SK-N-MC (cell line): ENCODE results near the gene SIX5.
A peak's percentile ranks its signal among the peaks of the same experiment; 100 is the strongest.

Source experiments
- DNase-seq: peaks from one replicate; pipeline ENCODE4 v3.0.0-alpha.2; 2011; ENCODE audit warnings: low read depth, low spot score
- H3K27ac ChIP-seq: fragments of 200-600 bp; sonication (generic); 2 replicates; pipeline ENCODE4 v1.5.1; 2016; ENCODE audit warnings: mixed run types
- H3K36me3 ChIP-seq: fragments of 200-600 bp; sonication (generic); 2 replicates; pipeline ENCODE4 v1.6.1; 2017; ENCODE audit warnings: antibody characterized with exemption, low read length, mixed read lengths; ENCODE audit not compliant: insufficient read depth
- H3K4me3 ChIP-seq: fragments of 200-600 bp; sonication (generic); 2 replicates; pipeline ENCODE4 v1.5.1; 2016
- H3K9ac ChIP-seq: fragments of 200-600 bp; sonication (generic); 2 replicates; pipeline ENCODE4 v1.8.0; 2017; ENCODE audit warnings: mixed run types, mixed read lengths; ENCODE audit not compliant: insufficient read length
- H3K9me3 ChIP-seq: fragments of 200-600 bp; sonication (generic); 2 replicates; pipeline ENCODE4 v1.6.1; 2017; ENCODE audit warnings: low read depth, mild to moderate bottlenecking, antibody characterized with exemption, low read length, moderate library complexity, mixed read lengths
- EZH2 ChIP-seq: fragments of 200-600 bp; sonication (generic); IDR thresholded peaks from one replicate; pipeline ENCODE4 v1.6.1; 2017; ENCODE audit warnings: antibody characterized with exemption
- FOXP2 ChIP-seq: optimal IDR thresholded peaks from 2 replicates; pipeline ENCODE3; 2011; ENCODE audit warnings: mild to moderate bottlenecking, moderate library complexity; ENCODE audit not compliant: insufficient read depth; ENCODE audit errors: extremely low read length, control extremely low read depth
- POLR2AphosphoS5 ChIP-seq: IDR thresholded peaks from 2 replicates; pipeline ENCODE4 v1.6.1; 2012; ENCODE audit warnings: mild to moderate bottlenecking, low read depth, low read length, borderline replicate concordance

SIX5 gene

DNA sequence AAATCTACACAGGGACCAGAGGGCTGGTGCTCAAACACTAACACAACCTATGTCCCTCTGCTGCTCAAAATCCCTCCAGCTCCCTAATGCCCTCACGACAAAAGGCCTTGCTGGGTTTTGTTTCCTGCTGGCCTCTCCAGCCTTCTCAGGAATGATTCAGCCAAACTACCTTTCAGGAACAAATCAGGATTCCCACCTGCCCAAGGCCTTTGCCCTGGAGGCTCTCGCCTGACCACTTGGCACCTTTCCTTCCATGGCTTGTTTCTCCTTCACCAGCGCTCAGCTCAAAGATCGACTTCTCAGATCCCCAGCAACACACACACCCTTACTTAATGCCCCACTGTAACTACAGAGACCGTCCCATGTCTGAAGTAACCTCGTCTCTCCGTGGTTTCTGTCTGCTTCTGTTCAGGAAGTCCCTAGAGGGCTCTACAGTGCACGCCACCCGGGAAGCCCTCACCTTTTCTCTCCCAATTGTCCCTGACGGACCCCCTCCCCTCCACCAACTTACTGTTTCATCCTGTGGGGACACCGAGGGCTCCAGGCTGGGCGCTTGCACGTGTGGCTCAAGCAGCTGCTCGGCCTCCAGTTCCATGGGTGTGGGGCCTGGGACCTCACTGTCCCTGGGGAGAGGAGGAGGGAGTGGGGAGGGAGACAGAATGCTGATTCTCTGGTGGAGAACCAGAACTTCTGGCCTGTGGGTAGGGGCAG, 3.2 kb upstream of the SIX5 start:
- no peaks in the 10 kb centered on the region for H3K9me3 ChIP-seq
- H3K4me3 ChIP-seq: no peak overlapping the region
- DNase-seq: no peak
- no peak overlapping the region for H3K9ac ChIP-seq
- H3K27ac ChIP-seq: no peak overlapping the region
- TF ChIP-seq EZH2: no peak
- TF ChIP-seq POLR2AphosphoS5: no peak
- TF ChIP-seq FOXP2: no peak
- no peaks in the 10 kb centered on the region; the same call in 1 of the 2 replicates for H3K36me3 ChIP-seq

DNA sequence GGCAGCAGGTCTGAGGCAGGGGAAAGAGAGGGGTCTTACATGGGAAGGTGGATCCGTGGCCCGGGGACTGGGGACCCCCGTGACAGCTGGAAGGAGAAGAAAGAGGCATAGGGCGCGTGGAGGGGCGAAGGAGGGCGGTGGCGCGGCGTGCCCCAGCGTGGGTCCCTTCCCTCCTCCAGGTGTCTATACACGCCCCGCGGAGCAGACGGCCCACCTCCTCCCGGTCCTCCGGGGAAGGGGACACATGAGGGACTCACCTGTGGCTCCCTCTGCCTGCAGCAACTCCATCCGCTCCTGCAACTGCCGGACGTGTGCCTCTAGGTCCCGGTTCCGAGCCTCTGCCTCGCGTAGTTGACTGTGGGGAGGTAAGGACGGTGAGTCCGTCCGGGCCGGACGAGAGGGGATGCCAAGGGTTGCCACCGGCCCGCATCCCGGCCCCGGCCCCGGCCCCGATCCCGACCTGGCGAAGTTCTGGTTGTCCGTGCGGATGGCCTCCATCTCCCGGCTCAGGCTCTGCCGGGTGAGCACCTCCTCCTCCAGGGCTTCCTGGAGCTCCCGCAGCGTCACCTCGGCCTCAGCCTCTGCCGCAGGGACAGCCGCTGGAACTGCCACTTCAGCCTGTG, 2.4 kb upstream of the SIX5 start:
- no peak for DNase-seq
- Histone ChIP-seq H3K9ac (no peak overlapping the region), H3K36me3 (no peaks in the 10 kb centered on the region), H3K27ac (no peak overlapping the region), H3K4me3 (peak overlapping the region; percentile 78; the same call in 1 of the 2 replicates), H3K9me3 (no peaks in the 10 kb centered on the region)
- TF ChIP-seq POLR2AphosphoS5: no peak
- no peak for TF ChIP-seq EZH2
- TF ChIP-seq FOXP2: no peak

DNA sequence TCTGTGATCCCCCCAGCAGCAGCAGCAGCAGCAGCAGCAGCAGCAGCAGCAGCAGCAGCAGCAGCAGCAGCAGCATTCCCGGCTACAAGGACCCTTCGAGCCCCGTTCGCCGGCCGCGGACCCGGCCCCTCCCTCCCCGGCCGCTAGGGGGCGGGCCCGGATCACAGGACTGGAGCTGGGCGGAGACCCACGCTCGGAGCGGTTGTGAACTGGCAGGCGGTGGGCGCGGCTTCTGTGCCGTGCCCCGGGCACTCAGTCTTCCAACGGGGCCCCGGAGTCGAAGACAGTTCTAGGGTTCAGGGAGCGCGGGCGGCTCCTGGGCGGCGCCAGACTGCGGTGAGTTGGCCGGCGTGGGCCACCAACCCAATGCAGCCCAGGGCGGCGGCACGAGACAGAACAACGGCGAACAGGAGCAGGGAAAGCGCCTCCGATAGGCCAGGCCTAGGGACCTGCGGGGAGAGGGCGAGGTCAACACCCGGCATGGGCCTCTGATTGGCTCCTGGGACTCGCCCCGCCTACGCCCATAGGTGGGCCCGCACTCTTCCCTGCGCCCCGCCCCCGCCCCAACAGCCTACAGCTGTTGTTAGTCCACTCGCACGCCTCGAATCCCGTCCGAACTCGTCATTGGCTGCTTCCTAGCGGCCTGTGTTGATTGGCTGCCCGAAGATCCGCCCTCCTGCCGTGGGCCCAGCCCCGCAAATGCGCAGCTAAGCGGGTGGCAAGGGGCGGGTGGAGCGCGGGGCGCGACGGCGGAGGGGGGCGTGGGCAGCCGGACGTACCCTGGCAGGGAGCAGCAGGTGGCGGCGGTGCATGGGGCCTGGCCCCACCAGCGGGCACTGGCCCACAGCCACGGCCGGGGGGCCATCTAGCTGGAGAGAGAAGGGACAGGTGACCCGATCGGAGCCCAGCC, 1.4 kb upstream of the SIX5 start:
- H3K36me3 ChIP-seq: no peaks in the 10 kb centered on the region
- no peaks in the 10 kb centered on the region for H3K9me3 ChIP-seq
- H3K27ac ChIP-seq: peak overlapping the region; percentile 88
- H3K9ac ChIP-seq: no peak overlapping the region
- peak overlapping the region; percentile 87 for H3K4me3 ChIP-seq
- peak; percentile 90 for DNase-seq
- peak; percentile 58 for TF ChIP-seq FOXP2
- peak; percentile 75; the same call in 1 of the 2 replicates for TF ChIP-seq POLR2AphosphoS5
- TF ChIP-seq EZH2: no peak

DNA sequence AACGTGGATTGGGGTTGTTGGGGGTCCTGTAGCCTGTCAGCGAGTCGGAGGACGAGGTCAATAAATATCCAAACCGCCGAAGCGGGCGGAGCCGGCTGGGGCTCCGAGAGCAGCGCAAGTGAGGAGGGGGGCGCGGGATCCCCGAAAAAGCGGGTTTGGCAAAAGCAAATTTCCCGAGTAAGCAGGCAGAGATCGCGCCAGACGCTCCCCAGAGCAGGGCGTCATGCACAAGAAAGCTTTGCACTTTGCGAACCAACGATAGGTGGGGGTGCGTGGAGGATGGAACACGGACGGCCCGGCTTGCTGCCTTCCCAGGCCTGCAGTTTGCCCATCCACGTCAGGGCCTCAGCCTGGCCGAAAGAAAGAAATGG, 754 bp upstream of the SIX5 start:
- H3K9me3 ChIP-seq: no peaks in the 10 kb centered on the region
- H3K27ac ChIP-seq: peak overlapping the region; percentile 88
- TF ChIP-seq EZH2 (no peak), FOXP2 (no peak), POLR2AphosphoS5 (no peak)
- H3K36me3 ChIP-seq: no peaks in the 10 kb centered on the region
- peak overlapping the region; percentile 87 for H3K4me3 ChIP-seq
- peak overlapping the region; percentile 70 for H3K9ac ChIP-seq
- DNase-seq: peak; percentile 28

DNA sequence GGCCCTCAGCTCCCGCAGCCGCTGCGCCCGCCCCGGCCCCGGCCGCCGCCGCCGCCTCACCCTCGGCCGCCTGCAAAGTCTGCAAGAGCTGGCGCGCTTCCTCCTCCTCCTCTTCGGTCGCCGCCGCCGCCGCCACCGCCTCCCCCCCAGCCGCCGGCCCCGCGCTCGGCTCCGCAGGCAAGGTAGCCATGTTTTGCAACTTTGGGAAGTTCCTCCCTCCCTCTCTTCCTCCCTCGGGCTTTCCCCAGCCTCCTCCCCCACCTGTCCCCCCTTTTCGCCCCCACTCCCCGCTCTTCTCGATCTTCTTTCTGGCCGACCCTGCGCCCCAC, 433 bp downstream of the SIX5 start:
- peak overlapping the region; percentile 97 for H3K27ac ChIP-seq

DNA sequence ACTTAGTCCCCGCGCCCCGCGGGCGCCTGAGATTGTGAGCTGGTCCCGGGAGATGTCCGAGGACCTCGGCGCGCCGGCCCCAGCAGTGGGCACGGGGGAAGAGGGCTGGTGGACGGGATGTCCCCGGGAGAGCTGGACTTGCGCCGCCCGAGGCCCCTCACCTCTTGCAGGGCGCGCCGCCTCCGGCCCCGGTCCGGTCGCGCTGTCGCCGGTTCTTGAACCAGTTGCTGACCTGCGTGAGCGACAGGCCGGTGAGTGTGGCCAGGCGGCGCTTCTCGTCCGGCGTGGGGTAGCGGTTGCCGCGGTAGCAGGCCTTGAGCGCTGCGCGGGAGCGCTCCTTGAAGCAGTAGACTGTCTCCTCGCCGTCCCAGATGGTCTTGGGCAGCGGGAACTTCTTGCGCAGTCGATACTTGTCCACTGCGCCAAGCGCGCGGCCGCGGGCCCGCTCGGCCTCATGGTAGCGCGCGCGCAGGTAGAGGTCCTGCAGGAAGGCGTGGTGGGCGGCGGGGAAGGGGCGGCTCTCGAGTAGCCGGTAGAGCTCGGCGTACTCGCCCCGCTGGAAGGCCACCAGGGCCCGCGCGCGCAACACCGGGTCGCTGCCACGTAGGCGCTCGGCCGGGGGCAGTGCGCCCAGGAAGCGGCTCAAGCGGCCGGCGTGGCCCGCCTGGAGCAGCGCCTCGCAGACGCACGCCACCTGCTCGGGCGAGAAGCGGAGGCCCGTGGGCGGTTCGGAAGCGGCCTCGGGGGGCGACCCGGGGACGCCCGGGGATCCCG, 984 bp downstream of the SIX5 start:
- Histone ChIP-seq H3K27ac (0 out of 2 replicates have a peak overlapping the region, but pooled peaks have one; percentile 97), H3K9me3 (no peaks in the 10 kb centered on the region), H3K4me3 (peak overlapping the region; percentile 100), H3K9ac (peak overlapping the region; percentile 95), H3K36me3 (no peaks in the 10 kb centered on the region)
- DNase-seq: no peak
- TF ChIP-seq FOXP2 (no peak), POLR2AphosphoS5 (peak; percentile 16; the same call in 1 of the 2 replicates)

More for the DNA sequence above, 433 bp downstream of the SIX5 start:
- peak overlapping the region; percentile 100 for H3K4me3 ChIP-seq
- H3K36me3 ChIP-seq: no peaks in the 10 kb centered on the region
- H3K9ac ChIP-seq: peak overlapping the region; percentile 95
- no peaks in the 10 kb centered on the region for H3K9me3 ChIP-seq
- no peak for DNase-seq
- TF ChIP-seq EZH2: no peak
- TF ChIP-seq FOXP2: no peak

DNA sequence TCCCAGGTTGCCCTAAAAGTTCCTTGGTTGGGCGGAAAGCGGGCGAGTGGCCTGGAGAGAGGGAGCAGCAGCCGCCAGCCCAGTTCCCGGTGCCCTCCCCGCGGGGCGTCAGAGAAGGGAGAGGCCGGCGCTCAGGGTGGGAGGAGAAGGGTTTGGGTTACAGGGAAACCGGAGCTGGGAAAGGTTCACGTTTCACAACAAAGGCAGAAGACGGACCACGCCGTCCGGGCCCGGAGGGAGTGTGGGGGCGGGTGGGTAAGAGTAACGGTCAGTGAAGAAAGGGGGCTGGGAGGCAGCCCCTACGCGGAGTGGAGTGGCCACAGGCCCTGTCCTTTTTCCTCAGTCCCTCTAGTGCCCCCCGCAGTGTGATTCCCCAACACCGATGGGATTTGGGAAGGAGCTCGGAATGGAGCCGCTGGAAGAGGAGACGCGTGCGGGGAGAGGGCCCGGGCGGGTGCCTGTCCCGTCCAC, 1.6 kb downstream of the SIX5 start:
- DNase-seq: no peak
- Histone ChIP-seq H3K27ac (no peak overlapping the region), H3K36me3 (no peaks in the 10 kb centered on the region), H3K9me3 (no peaks in the 10 kb centered on the region), H3K4me3 (peak overlapping the region; percentile 100), H3K9ac (peak overlapping the region; percentile 95)
- TF ChIP-seq FOXP2 (no peak), POLR2AphosphoS5 (no peak), EZH2 (no peak)

DNA sequence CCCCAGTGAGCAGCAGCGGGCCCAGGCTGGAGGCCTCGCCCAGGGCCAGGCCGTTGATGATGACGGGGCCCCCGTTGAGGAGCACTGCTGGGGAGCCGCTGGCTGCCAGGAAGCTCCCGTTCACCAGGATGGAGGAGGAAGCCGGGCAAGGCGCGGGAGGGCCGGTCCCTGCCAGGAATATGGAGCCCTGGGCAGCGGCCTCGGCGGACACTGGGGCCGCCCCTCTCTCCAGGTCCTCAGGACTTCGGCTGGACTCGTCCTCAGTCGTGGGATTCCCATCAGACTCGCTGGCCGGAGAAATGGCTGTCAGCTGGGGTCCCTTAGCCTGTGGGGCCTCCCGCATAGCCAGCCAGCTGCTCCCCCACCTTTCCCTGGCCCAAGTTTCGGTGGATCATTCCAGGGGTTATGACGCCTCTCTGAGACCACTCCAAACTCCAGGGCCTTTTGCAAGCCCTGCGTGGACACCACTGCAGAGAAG, 2.1 kb downstream of the SIX5 start:
- H3K4me3 ChIP-seq: peak overlapping the region; percentile 100
- H3K27ac ChIP-seq: no peak overlapping the region
- no peak for DNase-seq
- H3K36me3 ChIP-seq: no peaks in the 10 kb centered on the region
- TF ChIP-seq POLR2AphosphoS5: no peak
- H3K9me3 ChIP-seq: no peaks in the 10 kb centered on the region
- peak overlapping the region; percentile 95 for H3K9ac ChIP-seq
